ENCODE measurements around the gene TMA7B.

TMA7B gene

GRCh38 chr22:39952347-39952746, 7.8 kb upstream of the TMA7B start:
- DNase-seq (ENCODE audit: low read depth, low spot score): no peak

DNA sequence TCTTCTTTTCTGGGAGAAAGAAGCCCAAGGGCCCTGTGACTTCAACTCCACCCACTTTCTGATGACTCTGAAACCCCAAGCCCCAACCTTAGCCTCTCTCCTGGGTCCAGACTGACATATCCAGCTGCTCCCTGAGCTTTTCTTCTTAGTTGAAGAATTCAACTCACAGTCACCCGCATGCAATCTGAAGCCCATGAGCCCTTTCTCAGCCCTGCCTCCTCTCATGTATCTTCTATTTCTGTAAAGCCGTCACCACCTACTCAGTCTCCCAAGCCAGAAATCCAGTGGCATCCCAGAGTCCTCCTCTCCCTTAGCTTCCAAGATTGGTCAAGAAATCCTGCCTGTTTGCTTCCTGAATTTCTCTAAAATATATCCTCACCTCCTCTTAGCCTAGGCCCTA, 7.1 kb upstream of the TMA7B start:
- no peak for DNase-seq (ENCODE audit: low read depth, low spot score)

- DNase-seq (ENCODE audit: low read depth, low spot score): no peak
Observed at GRCh38 chr22:39954584-39955055, 5.6 kb upstream of the TMA7B start.

- no peak for DNase-seq (ENCODE audit: low read depth, low spot score)
Observed at GRCh38 chr22:39955675-39956074, 4.5 kb upstream of the TMA7B start.

- no peak for DNase-seq (ENCODE audit: low read depth, low spot score)
Observed at GRCh38 chr22:39956932-39957664, 3.1 kb upstream of the TMA7B start.

DNA sequence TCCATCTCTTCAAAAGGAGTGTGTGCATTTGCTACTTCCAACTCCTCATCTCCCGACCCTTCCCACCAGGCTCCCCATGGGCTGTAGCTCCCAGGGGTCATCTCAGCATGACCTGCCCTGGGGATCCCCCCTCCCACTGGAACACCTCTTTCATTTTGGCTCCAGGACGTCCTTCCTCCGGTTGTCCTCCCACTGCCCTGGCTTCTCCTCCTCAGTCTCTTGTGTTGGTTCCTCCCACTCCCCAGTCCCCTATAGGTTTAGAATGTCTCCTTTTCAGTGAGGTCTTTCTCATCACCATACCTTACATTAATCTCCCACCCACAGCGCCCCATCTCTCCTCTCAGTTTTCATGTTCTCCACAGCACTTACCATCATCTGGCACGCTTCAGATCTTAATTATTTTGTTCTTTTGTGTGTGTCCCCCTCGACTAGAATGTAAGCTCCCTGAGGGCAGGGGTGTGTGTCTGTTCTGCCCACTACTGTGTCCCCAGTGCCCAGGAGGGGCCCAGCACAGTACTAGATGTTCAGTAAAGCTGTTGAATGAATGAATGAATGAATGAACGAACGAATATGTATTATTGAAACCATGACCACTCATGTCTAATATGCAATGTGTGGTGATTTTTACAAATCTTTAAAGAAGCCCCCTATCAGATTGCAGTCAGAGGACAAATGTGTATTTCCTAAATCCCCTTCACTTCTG, 2.0 kb upstream of the TMA7B start:
- DNase-seq (ENCODE audit: low read depth, low spot score): no peak

DNA sequence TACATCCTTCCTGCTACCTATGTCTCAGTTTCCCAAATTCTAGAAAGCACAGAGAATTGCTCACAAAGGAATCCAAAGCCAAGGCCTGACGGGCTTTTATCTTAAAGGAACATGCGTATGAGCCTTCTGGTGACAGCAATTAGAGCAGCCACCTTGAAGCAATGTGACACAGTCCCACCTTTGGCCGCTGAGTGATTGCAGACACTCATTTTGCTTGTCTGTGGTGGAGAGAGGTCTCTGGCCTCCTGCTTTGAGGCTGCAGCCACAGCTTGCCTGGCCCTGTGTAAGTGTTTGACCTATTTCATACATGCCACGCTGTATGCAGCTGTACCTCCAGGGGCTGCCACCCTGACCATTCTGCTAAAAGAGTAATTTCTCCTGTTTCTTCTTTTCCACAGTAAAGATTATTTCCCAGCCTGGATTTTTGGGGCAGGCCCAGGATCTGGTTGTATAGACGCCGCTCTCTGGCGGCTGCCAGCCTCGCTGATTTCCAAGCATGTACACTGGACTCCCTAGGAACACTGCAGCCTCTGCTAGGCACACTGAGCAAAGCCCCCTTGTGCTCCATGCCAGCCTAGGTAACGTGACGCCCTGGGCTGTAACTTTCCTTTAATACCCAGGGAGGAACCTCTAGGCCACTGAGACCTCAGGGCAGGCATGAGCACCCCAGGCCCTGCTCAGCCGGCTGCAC, 1.1 kb upstream of the TMA7B start:
- no peak for DNase-seq (ENCODE audit: low read depth, low spot score)

DNA sequence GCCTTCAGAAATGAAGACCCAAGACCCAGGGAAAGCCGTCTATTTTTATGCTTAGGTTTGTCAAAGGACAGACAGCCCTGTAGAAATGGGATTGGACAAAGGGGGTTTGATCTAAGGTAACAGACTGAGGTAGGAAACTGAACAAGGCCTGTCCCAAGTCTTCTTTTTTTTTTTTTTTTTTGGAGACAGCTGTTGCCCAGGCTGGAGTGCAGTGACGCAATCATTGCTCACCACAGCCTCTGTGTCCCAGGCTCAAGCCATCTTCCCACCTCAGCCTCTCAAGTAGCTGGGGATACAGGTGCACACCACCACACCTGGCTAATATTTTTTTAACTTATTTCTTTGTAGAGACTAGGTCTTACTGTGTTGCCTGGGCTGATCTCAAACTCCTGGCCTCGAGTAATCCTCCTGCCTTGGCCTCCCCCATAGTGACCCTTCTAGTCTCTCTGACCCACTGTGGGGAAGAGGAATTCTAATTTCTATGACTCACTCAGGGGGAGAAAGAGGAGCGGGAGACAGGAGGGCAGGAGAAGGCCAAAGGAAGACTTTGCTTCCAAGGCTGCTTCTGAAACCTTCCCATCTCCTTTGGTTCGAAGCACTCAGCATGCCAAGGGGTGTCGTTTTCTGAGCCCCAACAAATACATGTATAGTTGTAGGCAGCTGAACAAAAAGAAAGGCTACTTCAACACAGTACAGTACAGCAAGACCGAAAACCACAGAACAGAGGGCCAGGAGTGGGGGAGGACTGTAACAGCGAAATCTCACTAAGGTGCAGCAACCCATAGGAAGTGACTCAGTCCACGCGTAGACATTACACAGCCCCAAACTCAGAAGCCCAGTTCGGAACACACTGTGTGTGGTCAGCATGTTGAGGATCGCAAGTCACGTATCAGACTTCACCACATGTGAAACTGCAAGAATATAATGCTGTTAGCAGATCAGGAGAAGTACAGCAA, 872 bp downstream of the TMA7B start:
- DNase-seq (ENCODE audit: low read depth, low spot score): peak; percentile 30

DNA sequence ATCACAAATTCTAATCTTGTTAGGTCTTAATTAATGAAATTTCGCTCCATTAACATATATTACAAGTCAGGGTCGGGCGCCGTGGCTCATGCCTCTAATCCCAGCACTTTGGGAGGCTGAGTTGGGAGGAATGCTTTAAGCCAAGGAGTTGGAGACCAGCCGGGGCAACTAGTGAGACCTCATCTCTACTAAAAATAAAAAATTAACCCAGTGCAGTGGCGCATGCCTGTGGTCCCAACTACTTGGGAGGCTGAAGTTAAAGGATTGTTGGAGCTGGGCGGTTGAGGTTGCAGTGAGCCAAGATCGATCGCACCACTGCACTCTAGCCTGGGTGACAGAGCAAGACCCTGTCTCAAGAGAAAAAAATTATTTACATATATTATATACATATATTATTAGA, 1.9 kb downstream of the TMA7B start:
- no peak for DNase-seq (ENCODE audit: low read depth, low spot score)

DNA sequence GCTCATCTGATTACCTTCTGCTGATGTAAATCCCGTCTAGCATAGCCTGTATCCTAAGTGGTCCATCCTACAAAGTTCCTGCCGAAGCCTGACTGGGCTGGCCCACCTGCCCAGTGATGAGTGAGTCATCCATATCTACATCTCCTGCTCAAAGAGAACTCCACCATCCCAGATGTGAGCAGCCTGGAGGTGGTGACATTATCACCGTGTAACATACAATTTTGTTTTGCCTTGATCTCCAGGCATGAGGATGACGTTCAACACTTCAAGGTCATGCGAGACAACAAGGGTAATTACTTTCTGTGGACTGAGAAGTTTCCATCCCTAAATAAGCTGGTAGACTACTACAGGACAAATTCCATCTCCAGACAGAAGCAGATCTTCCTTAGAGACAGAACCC, 5.6 kb downstream of the TMA7B start:
- DNase-seq (ENCODE audit: low read depth, low spot score): no peak

DNA sequence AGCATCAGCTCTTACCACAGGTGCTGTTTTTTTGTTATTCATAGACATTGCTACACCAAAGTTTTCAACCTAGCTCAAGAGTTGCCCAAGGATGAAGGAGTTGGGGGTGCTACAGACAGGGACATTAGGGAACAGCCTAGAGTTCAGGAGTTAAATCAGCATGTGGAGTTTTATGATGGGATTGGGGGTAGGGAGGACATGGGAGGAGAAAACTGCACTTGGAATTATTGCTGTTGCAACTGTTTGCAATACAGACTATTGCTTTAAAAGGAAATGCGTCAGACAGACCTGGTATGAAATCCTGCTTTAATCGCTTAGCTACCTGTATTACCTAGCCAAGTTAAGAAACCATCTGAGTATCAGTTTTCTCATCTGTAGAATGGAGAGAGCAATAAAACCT, 6.3 kb downstream of the TMA7B start:
- DNase-seq (ENCODE audit: low read depth, low spot score): no peak

DNA sequence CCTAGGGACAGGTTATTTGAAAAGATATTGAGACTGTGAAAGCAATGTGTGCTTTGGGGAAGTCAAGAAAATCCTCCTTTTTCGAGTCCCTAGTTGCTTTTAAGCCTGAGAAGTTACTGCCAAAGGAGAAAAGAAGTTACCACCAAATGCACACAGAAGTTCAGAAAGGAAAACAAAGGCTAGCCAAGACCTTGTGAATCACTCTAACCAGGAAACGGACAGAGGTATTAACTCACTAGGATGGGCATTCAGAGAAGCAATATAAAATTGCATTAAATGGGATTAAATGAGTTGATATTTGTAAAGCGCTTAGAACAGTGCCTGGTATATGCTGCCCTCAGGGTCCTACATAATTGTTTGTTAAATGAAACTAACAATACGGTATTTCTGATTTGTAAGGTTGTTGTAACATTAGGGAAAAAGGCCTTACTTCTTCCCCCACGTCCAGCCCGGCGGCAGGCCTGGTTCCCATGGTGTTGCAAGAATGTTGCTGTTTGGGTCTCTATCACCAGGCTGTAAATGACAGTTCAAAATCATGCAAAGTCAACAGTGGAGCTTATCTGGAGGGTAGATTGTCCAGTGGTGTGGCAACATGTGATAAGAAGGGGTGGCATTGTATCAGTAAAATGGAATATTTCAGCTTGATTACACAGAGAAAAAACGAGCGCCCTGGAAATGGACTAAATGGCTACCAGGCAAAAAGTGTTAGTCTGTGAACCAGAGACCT, 7.1 kb downstream of the TMA7B start:
- DNase-seq (ENCODE audit: low read depth, low spot score): no peak

DNA sequence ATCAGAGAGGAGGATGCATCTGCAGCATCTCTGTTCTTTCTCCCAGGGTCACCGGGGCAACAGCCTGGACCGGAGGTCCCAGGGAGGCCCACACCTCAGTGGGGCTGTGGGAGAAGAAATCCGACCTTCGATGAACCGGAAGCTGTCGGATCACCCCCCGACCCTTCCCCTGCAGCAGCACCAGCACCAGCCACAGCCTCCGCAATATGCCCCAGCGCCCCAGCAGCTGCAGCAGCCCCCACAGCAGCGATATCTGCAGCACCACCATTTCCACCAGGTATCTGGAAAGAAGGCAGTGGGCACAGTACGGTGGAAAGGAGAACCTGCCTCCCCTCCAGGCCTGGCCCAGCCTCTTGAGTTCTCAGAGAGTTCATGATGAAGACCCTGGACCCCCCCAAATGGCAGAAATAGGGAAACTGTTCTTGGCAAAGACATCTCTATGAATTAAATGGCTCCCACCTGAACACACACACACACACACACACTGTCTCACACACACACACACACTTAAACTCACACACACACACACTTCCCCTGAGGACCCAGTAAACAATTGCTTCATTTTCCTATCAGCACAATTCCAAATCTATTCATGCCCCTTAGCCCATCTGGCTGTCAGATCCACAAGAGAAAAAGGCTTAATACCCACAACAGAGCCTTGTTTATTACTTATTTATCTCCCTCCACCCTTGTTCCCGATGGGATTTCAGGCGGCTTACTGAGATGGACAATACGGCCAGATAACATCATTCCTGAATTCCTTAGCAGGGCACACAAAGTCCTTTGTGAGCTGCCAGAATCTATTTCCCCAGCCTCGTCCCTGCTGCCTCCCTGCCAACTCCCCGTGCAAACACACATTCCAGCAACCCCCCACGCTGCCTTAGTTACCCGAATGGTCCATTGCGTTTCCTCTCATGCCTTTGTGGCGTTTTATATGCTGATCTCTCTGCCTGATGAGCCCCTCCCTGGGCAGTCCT, 8.1 kb downstream of the TMA7B start:
- DNase-seq (ENCODE audit: low read depth, low spot score): no peak

GRCh38 chr22:39970742-39971141, 10.5 kb downstream of the TMA7B start:
- DNase-seq (ENCODE audit: low read depth, low spot score): no peak

GRCh38 chr22:39972641-39973040, 12.4 kb downstream of the TMA7B start:
- no peak for DNase-seq (ENCODE audit: low read depth, low spot score)

DNA sequence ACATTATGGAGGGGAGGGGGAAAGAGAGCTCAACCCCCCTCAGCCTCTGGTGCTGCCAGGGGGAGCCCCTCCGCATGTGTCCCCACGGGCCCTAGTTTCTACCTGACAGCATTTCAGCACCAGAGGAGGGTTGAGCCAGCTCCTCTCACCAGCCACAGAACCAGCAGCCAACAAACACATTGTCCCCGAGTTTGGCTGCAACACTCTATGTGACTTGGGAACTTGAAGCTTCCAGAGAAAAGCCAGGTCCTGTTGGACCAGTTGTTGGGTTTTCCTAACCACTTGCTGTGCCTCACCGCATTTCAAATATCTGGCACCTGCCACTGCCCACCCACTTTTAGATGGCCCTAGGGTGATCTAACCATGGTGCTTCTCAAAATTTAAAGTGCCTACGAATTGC, 13.5 kb downstream of the TMA7B start:
- DNase-seq (ENCODE audit: low read depth, low spot score): no peak

GRCh38 chr22:39974065-39974464, 13.9 kb downstream of the TMA7B start:
- DNase-seq (ENCODE audit: low read depth, low spot score): no peak

DNA sequence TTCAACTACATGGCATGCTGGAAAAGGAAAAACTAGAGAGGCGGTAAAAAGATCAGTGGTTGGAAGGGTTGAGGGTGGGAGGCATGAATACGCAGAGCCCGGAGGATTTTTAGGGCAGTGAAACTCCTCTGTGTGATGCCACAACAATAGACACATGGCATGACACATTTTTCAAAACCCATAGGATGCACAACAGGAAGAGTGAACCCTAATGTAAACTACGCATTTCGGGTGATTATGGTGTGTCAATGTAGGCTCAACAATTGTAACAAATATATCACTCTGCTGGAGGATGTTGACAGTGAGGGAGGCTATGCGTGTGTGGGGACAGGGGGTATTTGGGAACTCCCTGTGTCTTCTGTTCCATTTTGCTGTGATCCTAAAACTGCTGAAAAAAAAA, 18.9 kb downstream of the TMA7B start:
- no peak for DNase-seq (ENCODE audit: low read depth, low spot score)

DNA sequence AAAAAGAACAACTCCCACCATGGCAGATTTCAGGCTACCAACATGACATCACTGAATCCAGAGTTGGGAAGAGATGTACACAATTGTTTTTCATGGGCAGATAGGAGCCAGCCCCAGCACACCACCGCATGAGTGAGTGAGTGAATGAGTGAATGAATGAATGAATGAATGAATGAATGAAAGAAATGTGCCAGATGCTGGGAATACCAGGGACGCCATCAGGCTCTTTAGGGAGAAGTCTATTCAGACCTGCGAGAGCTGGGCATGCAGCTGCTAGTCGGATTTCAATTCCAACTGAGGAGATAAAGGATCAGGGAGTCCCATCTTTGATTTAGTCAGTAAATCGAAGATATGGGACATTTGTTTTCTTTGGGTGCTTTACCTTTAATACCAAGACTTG, 19.3 kb downstream of the TMA7B start:
- no peak for DNase-seq (ENCODE audit: low read depth, low spot score)

DNA sequence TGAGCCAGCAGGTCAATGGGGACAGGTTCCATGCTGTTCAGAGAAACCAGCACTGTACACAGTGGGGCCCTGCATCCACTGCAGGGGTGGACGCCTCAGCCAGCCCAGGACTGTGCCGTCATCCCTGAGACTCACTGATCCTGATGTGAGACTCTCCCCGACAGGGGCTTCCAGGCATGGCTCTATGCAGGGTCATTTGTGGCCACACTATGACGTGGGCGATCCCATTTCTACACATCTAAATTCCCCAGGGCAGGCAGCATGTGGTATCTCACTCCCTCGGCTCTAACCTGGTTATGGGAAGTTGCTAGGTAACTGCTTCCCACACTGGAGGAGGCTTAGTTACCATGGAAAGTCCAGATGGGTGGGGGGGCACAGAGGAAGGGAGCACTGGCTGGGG, 20.4 kb downstream of the TMA7B start:
- no peak for DNase-seq (ENCODE audit: low read depth, low spot score)

Measured in brain pericyte (primary cell).